ENCODE results near the gene OR51T1. TPM values are rescaled to one million over a fixed set of nuclear protein-coding genes. Genes with fewer than 3 reads are reported as not detected.
"Not testable (repeated sequence)": the region's sequence is repeated elsewhere in the genome, so short reads cannot be mapped to it uniquely, and the experiment has no call there.

The OR51T1 gene
- not detected for total RNA-seq

GRCh38 chr11:4881860-4882500 is at the start of gene OR51T1:
TSS of gene OR51T1 (plus strand) at chr11:4881900. CDS start at chr11:4881900, 0 bp downstream.
- DNase-seq (ENCODE audit: low spot score), result no peak

DNA sequence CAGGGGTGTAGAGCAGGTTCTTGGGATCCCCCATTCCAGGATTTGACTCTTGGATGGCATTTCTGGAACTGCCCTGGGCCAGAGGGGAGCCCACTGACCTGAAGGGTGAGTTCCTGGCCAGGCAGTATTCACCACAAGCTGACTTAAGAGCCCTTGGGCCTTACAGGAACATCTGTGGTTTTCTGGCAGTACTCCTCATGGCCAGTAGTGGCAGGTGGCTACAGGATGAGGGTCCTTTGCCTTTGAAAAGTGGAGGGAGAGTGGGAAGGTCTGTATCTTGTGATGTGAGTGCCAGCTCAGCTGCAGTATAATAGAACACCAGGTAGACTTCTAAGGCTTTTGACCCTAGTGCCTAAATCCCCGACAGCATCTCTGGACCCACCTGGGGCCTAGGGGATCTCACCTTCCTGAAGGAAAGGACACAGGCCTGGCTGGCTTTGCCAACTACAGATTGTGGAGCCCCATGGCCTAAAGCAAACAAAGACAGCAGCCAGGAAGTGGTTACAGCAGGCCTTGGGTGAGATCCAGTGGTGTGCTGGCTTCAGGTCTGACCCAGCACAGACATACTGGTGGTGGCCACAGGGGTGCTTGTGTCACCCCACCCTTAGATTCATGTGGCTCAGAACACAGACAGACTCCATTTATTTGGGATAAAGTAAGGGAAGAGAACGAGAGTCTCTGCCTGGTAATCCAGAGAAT is 41.7 kb upstream of the OR51T1 start:
- DNase-seq (ENCODE audit: low spot score), result no peak

DNA sequence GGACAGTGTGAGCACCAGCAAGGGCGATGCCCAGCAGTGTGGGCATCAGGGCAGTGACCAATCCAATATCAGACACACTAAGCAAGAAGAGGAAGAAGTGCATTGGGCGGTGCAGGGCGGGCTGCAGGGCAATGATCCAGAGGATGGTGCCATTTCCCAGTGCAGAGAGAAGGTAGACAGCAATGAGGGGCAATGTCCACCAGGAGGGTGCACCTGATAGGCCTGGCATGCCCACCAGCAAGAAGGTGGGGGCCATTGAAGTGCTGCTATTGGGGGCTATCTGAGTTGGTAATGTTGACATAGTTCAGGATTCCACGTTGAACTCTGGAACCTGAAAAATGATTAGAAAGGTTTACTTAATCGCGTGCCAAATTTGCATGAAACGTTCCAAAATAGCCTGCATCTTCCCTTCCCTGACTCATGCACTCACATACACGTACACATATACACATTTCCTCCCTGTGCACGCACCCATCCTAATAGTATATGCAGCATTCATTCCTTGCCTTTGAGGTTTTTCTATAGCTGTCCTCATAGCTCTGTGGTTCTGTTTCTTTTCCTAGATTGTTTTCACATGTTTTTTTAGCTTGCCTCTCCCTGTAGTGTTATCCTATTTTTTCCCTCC is 32.7 kb upstream of the OR51T1 start, which contains the start of gene OR51S1:
Gene OR51S1, minus strand, starts transcription at position 301 of the 625 bp plus-strand sequence. Its CDS starts 0 bp downstream, at position 301.
- no peak for DNase-seq (ENCODE audit: low spot score)

DNA sequence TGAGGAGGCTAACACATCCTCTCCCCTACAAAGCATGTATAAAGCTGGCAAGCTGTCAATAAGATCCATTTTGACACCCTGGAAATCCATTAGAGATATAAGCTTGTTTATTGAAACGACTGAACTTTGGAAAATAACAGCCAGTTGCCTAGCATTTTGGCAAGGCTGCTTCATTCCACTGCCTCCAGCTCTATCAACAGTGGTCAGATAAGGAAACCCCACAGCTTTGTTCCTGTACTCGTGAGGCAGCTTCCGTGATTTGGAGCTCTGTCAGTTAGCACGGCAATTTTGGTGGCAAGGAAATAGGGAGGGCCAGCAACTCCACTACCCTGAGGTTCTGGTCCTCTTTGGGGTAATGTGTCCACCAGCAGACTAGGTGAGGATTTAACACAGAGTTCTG is 30.7 kb upstream of the OR51T1 start:
- DNase-seq (ENCODE audit: low spot score), result no peak

DNA sequence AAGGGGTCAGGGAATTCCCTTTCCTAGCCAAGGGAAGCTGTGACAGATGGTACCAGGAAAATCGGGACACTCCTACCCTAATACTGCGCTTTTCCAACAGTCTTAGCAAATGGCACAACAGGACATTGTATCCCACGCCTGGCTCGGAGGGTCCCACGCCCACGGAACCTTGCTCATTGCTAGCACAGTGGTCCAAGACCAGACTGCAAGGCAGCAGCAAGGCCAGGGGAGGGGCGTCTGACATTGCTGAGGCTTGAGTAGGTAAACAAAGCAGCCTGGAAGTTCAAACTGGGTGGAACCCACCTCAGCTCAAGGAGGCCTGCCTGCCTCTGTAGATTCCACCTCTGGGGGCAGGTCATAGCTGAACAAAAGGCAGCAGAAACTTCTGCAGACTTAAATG is 27.4 kb upstream of the OR51T1 start:
- not testable (repeated sequence) for DNase-seq (ENCODE audit: low spot score)

DNA sequence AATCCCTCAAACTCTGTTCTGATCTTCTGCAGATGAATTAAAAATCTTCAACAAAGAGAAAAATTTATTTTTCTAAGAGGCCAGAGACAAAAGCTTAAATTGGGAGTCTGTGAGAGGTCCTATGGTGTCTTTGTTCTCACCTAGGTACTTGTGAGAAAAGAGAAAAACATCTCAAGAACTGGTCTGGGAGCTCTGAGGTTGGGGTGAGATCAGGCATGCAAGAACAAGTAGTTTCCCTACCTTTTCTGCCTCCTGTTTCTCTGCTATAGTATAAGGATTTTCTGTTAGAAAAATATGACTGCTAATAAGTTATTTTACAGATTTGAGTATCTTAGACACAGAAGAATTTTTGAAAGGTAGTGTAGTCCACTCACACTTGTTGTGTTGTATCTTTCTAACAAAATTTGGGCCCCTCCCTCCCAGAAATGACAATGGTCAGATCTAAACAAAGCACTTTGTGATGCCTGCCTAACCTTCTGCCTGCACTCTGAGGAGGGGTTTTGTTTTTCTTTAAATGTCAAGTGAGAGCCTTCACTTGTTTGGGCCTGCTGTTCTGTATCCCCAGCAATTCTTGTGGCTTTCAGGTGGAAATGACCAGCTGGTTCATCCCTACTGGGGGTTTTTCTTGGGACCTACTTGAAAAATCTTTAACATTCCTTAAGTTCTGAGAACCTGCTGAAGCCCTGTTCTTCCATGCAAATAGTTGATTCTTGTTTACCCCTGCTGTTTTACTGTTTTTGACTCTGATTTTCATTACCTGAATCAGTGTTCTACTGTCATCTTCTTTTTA is 19.1 kb upstream of the OR51T1 start:
- no peak for DNase-seq (ENCODE audit: low spot score)

GRCh38 chr11:4863876-4864275 is 17.8 kb upstream of the OR51T1 start:
- no peak for DNase-seq (ENCODE audit: low spot score)

GRCh38 chr11:4865855-4866254 is 15.8 kb upstream of the OR51T1 start:
- no peak for DNase-seq (ENCODE audit: low spot score)

DNA sequence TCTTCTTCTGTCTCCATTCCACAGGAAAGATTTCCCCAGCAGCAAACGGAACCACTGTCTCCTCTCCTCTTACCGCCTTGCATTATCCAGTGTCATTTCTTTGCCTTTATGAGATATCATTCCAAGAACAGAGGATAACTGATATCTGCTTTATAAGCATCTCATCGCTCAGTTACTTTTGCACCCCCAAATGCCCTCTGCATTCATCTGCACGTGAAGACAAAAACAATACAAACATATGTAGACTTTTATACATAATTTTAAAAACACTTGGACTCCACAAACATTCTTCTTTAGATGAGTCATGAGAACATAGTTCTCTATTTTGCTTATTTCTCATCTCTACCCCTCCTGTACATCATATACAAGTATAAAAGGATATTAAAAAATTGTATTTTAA is 512 bp upstream of the OR51T1 start:
- DNase-seq (ENCODE audit: low spot score), result no peak

- DNase-seq (ENCODE audit: low spot score), result no peak
Observed at GRCh38 chr11:4882543-4882942, 843 bp downstream of the OR51T1 start.

- DNase-seq (ENCODE audit: low spot score), result no peak
Observed at GRCh38 chr11:4884361-4884760, 2.7 kb downstream of the OR51T1 start.

- no peak for DNase-seq (ENCODE audit: low spot score)
Observed at GRCh38 chr11:4886186-4886585, 4.5 kb downstream of the OR51T1 start.

GRCh38 chr11:4887591-4887990 is 5.9 kb downstream of the OR51T1 start:
- no peak for DNase-seq (ENCODE audit: low spot score)

- DNase-seq (ENCODE audit: low spot score), result no peak
Observed at GRCh38 chr11:4890279-4890678, 8.6 kb downstream of the OR51T1 start.

DNA sequence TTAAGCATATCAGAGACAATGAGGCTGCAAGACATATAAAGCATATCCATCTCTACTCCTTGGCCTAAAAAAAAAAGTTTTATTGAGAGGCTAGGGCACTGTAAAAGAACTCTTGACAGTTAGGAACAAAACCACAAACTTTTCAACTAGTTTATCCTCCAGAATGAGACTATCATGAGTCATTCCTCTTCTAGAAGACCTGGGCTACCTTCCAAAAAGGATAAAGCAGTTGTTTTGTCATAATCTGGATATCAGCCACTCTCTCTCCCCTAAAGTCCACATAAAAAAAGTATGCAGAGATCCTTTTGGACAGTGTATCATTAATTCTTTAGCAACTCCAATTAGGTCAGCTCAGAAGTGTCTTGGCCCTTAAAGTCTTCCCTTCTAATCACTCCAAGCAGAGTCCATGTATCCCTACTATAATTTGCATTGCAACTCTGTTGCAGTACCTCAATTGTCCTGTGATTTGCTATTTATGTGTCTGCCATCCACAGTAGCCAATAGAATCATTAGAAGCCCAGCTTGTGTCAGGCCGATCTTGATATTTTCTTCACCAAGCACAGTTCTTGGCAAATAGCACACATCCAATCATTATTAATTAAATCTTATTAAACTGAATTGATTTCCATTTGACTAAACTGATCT is 10.4 kb downstream of the OR51T1 start:
- no peak for DNase-seq (ENCODE audit: low spot score)

GRCh38 chr11:4903484-4903883 is 21.8 kb downstream of the OR51T1 start, which contains the start of gene OR51A7:
TSS of gene OR51A7 (plus strand) at chr11:4903783. CDS start at chr11:4907370, 3,587 bp downstream.
- no peak for DNase-seq (ENCODE audit: low spot score)

- DNase-seq (ENCODE audit: low spot score), result no peak
Observed at GRCh38 chr11:4916581-4916980, 34.9 kb downstream of the OR51T1 start.

DNA sequence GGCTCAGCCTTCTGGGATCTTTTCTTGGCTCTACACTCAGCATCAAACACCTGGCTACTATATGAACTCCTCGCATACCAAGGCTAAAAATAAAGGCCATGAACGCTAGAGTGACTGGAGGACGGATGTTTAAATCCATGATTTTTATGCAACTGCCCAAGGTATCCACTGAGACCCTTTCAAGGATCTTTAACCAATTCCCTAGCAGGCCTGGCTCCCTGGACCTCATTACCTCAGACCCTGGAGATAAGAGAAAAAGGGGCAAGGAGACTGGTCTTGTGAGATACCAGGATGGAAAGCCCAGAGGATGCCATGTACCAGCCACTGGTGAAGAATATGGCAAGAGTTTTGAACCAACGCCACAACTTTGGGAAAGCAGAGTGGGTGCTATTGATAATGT is 37.5 kb downstream of the OR51T1 start, which contains the start of gene OR51G2:
Gene OR51G2, minus strand, starts transcription at position 101 of the 400 bp plus-strand sequence. CDS start 3,687 bp downstream, outside the sequence.
- no peak for DNase-seq (ENCODE audit: low spot score)

DNA sequence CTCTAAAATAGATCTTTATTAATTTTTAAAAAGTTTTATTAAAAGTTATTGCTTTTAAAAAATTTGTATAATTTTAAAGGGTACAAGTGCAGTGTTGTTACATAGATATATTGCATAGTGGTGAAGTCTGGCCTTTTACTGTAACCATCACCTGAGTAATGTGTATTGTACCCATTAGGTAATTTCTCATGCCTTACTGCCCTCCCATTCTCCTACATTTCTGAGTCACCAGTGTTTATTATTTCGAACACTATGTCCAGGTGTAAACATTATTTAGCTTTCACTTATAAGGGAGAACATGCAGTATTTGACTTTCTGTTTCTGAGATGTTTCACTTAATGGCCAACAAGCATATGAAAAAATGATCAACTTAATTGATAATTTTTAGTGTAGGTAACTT is 40.1 kb downstream of the OR51T1 start:
- no peak for DNase-seq (ENCODE audit: low spot score)

DNA sequence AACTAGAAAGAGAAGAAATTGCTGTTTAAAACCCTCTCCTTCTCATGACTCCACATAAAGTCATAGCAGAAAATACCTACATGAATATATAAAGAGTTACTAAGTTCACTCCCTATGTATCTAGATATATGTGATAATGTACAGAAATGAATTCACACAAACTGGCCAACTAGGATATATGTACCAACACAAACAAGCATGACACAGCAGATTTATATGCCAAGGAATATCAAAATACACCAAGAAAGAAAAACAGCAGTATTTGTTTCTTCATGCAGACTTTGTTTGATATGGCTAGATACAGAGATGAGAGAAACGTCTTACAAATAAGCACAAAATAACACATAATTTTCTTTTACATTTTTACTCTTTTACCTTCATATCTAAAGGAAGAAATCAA is 40.6 kb downstream of the OR51T1 start:
- DNase-seq (ENCODE audit: low spot score), result no peak

DNA sequence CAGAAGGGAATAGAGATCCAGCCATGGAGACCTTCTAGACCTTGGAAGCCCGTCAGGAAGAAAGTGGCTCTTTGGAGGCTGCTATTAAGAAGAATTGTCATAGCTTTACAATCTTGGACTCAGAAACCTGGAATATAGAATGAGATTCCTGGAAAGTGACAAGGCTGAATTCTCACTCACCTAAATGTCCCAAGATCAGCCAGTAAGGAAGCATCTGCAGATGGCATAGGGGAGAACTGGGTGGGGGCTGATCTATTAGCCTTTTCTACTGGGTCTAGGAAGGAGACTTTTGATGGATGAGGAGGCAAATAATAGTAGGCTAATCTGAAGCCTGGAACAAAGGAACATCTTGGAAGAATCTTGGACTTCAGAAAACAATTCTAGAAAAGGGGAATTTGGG is 42.5 kb downstream of the OR51T1 start, which contains the start of gene OR51G1:
Gene OR51G1, minus strand, starts transcription at position 101 of the 400 bp plus-strand sequence. Its CDS starts 0 bp downstream, at position 101.
- DNase-seq (ENCODE audit: low spot score), result no peak
